Right lobe of liver (tissue), 4 donors: ENCODE measurements around the gene EXD1.

Experiments
- CTCF ChIP-seq, 4 donors: fragments of 200-600 bp in 3 of 4; fragments of 450-650 bp in 1 of 4; IDR thresholded peaks; one replicate each; pipeline versions ENCODE4 v1.5.1 to v1.8.0; 2016 to 2022; ENCODE audit warnings: antibody characterized with exemption in 4 of 4, mild to moderate bottlenecking in 2 of 4
- POLR2A ChIP-seq: fragments of 450-650 bp; IDR thresholded peaks from one replicate; pipeline ENCODE4 v1.6.1; 2017; ENCODE audit warnings: antibody characterized with exemption, mild to moderate bottlenecking
- donor health status: DM: no; HTN: no; CAD: no.
- donor health status: DM: no; HTN: no; CAD: no.
- donor health status: DM: no; HTN: yes; CAD: no.

- TF ChIP-seq CTCF (IDR thresholded peaks at IDR 0.05) (no peak), POLR2A (no peak)
Measured at GRCh38 chr15:41230345-41230649, 260 bp downstream of the EXD1 start.
